Gastroesophageal sphincter (tissue), 4 donors: ENCODE data around the gene GTF2IRD1. TPM values are rescaled to one million over a fixed set of nuclear protein-coding genes. Genes with fewer than 3 reads are reported as not detected.

ENCODE experiments used
- ATAC-seq: fragments of 150-250 bp; one replicate; pipeline ENCODE4 v1.9.1; 2016; ENCODE audit warnings: mild to moderate bottlenecking, moderate library complexity
- H3K27ac ChIP-seq, 4 donors: fragments of 200-600 bp; sonication (generic) in 3 of 4; 1 replicate in 3 of 4; 2 replicates in 1 of 4; pipeline ENCODE4 v1.5.1; 2016 to 2019
- H3K27me3 ChIP-seq: fragments of 200-600 bp; sonication (generic); one replicate; pipeline ENCODE4 v1.5.1; 2019
- H3K36me3 ChIP-seq, 2 donors: fragments of 200-600 bp; sonication (generic); one replicate each; pipeline ENCODE4 v1.5.1; 2019; ENCODE audit warnings: control low read depth in 1 of 2
- H3K4me1 ChIP-seq, 3 donors: fragments of 200-600 bp; sonication (generic); 1 replicate in 2 of 3; 2 replicates in 1 of 3; pipeline ENCODE4 v1.5.1; 2016 to 2019; ENCODE audit warnings: control low read depth in 2 of 3
- H3K4me3 ChIP-seq, 2 donors: fragments of 200-600 bp; sonication (generic); one replicate each; pipeline ENCODE4 v1.5.1; 2019; ENCODE audit warnings: mild to moderate bottlenecking in 1 of 2, moderate library complexity in 1 of 2
- H3K9me3 ChIP-seq, 3 donors: fragments of 200-600 bp; sonication (generic); one replicate each; pipeline ENCODE4 v1.5.1; 2017 to 2019; ENCODE audit warnings: control low read depth in 2 of 3
- EP300 ChIP-seq: sonication (generic); formaldehyde crosslinking; IDR thresholded peaks from one replicate; pipeline ENCODE4 v1.6.1; 2017; ENCODE audit warnings: antibody characterized with exemption, mild to moderate bottlenecking
- POLR2A ChIP-seq, 2 donors: fragments of 450-650 bp; IDR thresholded peaks; one replicate each; pipeline ENCODE4 v1.6.1; 2017; ENCODE audit warnings: antibody characterized with exemption in 2 of 2, mild to moderate bottlenecking in 2 of 2, moderate library complexity in 1 of 2
- POLR2AphosphoS5 ChIP-seq: sonication (generic); formaldehyde crosslinking; IDR thresholded peaks from one replicate; pipeline ENCODE4 v1.6.1; 2017; ENCODE audit warnings: antibody characterized with exemption
- WGBS, 2 donors: methylation state at CpG; one replicate each; pipeline ENCODE4 v1.1.5; 2018; ENCODE audit warnings: low coverage in 1 of 2; 5-methylcytosine and 5-hydroxymethylcytosine counted together
- total RNA-seq, 4 donors: library from RNA; depleted of rRNA; stranded (reverse); fragments of >200 nt; gene quantifications; one replicate each; pipeline ENCODE4 v1.1.0, GENCODE V29; 2016
- TF ChIP-seq, protein P1 (sequence below), 4 experiments: fragments of 200-600 bp in 2 of 4; fragments of 450-650 bp in 2 of 4; sonication (generic) in 1 of 4; IDR thresholded peaks; one replicate each; pipeline ENCODE4 v1.5.1; 2017 to 2019; ENCODE audit warnings: antibody characterized with exemption in 4 of 4, mild to moderate bottlenecking in 2 of 4, moderate library complexity in 2 of 4

The GTF2IRD1 gene
- total RNA-seq, 4 donors from 2014 or later: 21.5 to 49.0 (median 28.2) TPM

- H3K36me3 ChIP-seq: no peaks in the 10 kb centered on the region
- no peaks in the 10 kb centered on the region for H3K9me3 ChIP-seq
- peak overlapping the region; percentile 55 to 85 (median 82) for H3K27ac ChIP-seq
- H3K27me3 ChIP-seq: no peaks in the 10 kb centered on the region
- TF ChIP-seq POLR2AphosphoS5 (peak; percentile 56), EP300 (no peak)
- no peak overlapping the region for H3K4me3 ChIP-seq
- ATAC-seq: peak; percentile 38
- WGBS, 2 donors: 41 to 48% methylated on average over 3 to 10 of the region's 11 CpGs
- H3K4me1 ChIP-seq: peaks cover 0 to 35% (median 0%) of the 10 kb centered on the region in 3 donors
Observed at GRCh38 chr7:74612015-74612829, 158.5 kb downstream of the GTF2IRD1 start.

- WGBS, 2 donors: 86 to 91% methylated on average over 3 to 9 of the region's 13 CpGs
- ATAC-seq: no peak
- TF ChIP-seq POLR2AphosphoS5: no peak
- TF ChIP-seq EP300: no peak
- TF ChIP-seq POLR2A (IDR thresholded peaks at IDR 0.05): no peak
- TF ChIP-seq, protein P1, sequence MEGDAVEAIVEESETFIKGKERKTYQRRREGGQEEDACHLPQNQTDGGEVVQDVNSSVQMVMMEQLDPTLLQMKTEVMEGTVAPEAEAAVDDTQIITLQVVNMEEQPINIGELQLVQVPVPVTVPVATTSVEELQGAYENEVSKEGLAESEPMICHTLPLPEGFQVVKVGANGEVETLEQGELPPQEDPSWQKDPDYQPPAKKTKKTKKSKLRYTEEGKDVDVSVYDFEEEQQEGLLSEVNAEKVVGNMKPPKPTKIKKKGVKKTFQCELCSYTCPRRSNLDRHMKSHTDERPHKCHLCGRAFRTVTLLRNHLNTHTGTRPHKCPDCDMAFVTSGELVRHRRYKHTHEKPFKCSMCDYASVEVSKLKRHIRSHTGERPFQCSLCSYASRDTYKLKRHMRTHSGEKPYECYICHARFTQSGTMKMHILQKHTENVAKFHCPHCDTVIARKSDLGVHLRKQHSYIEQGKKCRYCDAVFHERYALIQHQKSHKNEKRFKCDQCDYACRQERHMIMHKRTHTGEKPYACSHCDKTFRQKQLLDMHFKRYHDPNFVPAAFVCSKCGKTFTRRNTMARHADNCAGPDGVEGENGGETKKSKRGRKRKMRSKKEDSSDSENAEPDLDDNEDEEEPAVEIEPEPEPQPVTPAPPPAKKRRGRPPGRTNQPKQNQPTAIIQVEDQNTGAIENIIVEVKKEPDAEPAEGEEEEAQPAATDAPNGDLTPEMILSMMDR (IDR thresholded peaks at IDR 0.05): no peak
Observed at GRCh38 chr7:74615933-74616780, 162.5 kb downstream of the GTF2IRD1 start.

DNA sequence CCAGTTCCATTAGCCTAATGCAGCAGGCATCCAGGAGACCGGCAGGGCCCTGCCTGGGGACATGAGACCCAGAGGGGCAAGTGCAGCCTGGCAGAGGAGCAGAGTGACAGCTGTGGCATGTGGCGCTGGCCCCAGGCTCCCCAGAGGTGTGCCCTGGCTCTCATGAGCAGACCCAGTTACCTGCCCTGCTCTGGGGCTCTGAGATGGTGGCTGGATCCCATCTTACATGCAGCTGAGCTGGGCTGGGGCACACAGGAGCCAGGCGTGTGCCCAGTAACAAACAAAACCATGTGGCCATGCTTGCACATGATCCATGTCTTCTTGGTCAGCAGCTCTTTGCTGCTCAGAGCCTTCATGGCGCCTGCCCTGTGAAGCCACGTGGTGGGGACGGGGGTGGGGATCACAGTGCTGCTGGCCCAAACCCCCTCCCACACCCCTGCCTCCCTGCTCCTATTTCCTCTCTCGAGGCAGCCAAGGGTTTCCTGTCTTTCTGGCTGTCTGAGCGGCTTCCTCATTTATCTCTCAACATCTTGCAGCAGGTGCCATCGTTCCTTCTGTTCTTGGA lies 163.6 kb downstream of the GTF2IRD1 start:
- TF ChIP-seq EP300 (no peak), POLR2AphosphoS5 (no peak), POLR2A (IDR thresholded peaks at IDR 0.05) (no peak)
- TF ChIP-seq, protein P1 (IDR thresholded peaks at IDR 0.05): no peak
- Histone ChIP-seq H3K9me3 (no peaks in the 10 kb centered on the region), H3K4me1 (peaks cover 0 to 8% (median 0%) of the 10 kb centered on the region in 3 donors), H3K4me3 (no peak overlapping the region), H3K27ac (no peak overlapping the region), H3K36me3 (no peaks in the 10 kb centered on the region), H3K27me3 (no peaks in the 10 kb centered on the region)
- WGBS, 2 donors: 28 to 80% methylated on average over 3 of the region's 9 CpGs
- ATAC-seq: peak; percentile 31

More at GRCh38 chr7:74615933-74616780, 162.5 kb downstream of the GTF2IRD1 start:
- Histone ChIP-seq H3K36me3 (no peaks in the 10 kb centered on the region), H3K27me3 (no peaks in the 10 kb centered on the region), H3K4me3 (no peak overlapping the region), H3K27ac (no peak overlapping the region), H3K4me1 (peaks cover 0 to 19% (median 0%) of the 10 kb centered on the region in 3 donors), H3K9me3 (no peaks in the 10 kb centered on the region)

GRCh38 chr7:74619235-74619860 lies 165.6 kb downstream of the GTF2IRD1 start:
- ATAC-seq: no peak
- no peak for TF ChIP-seq EP300
- no peak for TF ChIP-seq POLR2AphosphoS5
- TF ChIP-seq, protein P1 (IDR thresholded peaks at IDR 0.05): no peak
- no peak for TF ChIP-seq POLR2A (IDR thresholded peaks at IDR 0.05)
- whole genome bisulfite sequencing, 2 donors: 83 to 92% methylated on average over 1 to 8 of the region's 14 CpGs
- H3K4me1 ChIP-seq: no peaks in the 10 kb centered on the region
- no peaks in the 10 kb centered on the region for H3K36me3 ChIP-seq
- H3K9me3 ChIP-seq: no peaks in the 10 kb centered on the region
- H3K27ac ChIP-seq: no peak overlapping the region
- H3K4me3 ChIP-seq: no peak overlapping the region
- H3K27me3 ChIP-seq: no peaks in the 10 kb centered on the region
